PFSK-1 (cell line): ENCODE measurements around the gene DBT.

ENCODE experiments used
- FOXP2 ChIP-seq: optimal IDR thresholded peaks from 2 replicates; pipeline ENCODE3; 2011; ENCODE audit warnings: borderline replicate concordance, control low read depth, inconsistent platforms; ENCODE audit not compliant: insufficient read depth; ENCODE audit errors: extremely low read length, extremely low read depth
- POLR2AphosphoS5 ChIP-seq: IDR thresholded peaks from 2 replicates; pipeline ENCODE4 v1.6.1; 2012; ENCODE audit warnings: low read depth, mild to moderate bottlenecking, control low read depth, low read length, moderate library complexity
- SIN3A ChIP-seq: IDR thresholded peaks from 2 replicates; pipeline ENCODE4 v1.6.1; 2012; ENCODE audit warnings: mild to moderate bottlenecking, low read length, moderate library complexity, borderline replicate concordance; ENCODE audit not compliant: insufficient read depth
- TAF1 ChIP-seq: IDR thresholded peaks from 2 replicates; pipeline ENCODE4 v1.6.1; 2012; ENCODE audit warnings: low read length, control low read depth, borderline replicate concordance; ENCODE audit not compliant: insufficient read depth
- TF ChIP-seq, protein P1 (sequence below), 2 experiments: IDR thresholded peaks; 2 replicates each; pipeline versions ENCODE4 v1.6.1 to v1.8.0; 2011 to 2012; ENCODE audit warnings: low read depth in 2 of 2, low read length in 2 of 2, control low read depth in 1 of 2, inconsistent platforms in 1 of 2, mild to moderate bottlenecking in 1 of 2, moderate library complexity in 1 of 2; ENCODE audit not compliant: insufficient read depth in 1 of 2

Gene DBT

GRCh38 chr1:100232156-100232555 lies 17.5 kb downstream of the DBT start:
- TF ChIP-seq, protein P1, sequence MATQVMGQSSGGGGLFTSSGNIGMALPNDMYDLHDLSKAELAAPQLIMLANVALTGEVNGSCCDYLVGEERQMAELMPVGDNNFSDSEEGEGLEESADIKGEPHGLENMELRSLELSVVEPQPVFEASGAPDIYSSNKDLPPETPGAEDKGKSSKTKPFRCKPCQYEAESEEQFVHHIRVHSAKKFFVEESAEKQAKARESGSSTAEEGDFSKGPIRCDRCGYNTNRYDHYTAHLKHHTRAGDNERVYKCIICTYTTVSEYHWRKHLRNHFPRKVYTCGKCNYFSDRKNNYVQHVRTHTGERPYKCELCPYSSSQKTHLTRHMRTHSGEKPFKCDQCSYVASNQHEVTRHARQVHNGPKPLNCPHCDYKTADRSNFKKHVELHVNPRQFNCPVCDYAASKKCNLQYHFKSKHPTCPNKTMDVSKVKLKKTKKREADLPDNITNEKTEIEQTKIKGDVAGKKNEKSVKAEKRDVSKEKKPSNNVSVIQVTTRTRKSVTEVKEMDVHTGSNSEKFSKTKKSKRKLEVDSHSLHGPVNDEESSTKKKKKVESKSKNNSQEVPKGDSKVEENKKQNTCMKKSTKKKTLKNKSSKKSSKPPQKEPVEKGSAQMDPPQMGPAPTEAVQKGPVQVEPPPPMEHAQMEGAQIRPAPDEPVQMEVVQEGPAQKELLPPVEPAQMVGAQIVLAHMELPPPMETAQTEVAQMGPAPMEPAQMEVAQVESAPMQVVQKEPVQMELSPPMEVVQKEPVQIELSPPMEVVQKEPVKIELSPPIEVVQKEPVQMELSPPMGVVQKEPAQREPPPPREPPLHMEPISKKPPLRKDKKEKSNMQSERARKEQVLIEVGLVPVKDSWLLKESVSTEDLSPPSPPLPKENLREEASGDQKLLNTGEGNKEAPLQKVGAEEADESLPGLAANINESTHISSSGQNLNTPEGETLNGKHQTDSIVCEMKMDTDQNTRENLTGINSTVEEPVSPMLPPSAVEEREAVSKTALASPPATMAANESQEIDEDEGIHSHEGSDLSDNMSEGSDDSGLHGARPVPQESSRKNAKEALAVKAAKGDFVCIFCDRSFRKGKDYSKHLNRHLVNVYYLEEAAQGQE (IDR thresholded peaks at IDR 0.05; ENCODE audit: insufficient read depth in 1 of 2, low read depth in 2 of 2, low read length in 2 of 2): no peak
- TF ChIP-seq FOXP2: no peak
- no peak for TF ChIP-seq TAF1
- no peak for TF ChIP-seq POLR2AphosphoS5
- no peak for TF ChIP-seq SIN3A

DNA sequence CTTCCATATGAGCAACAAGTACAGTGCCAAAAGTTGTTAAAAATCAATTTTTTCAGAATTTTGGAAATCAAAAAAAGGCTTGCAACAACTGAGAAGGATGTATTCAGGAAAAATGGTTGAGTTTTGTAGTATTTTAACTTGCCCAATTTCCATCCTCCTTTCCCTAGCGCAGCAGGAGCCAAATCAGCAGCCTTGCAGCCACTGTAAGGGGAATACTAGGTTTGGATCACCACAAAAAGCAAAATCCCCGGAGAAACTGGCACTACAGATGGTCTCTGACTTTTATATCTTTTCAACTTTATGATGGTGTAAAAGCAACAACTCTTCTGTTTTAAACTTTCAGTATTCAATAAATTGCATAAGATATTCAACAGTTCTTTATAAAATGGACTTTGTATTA lies 17.9 kb downstream of the DBT start:
- no peak for TF ChIP-seq TAF1
- TF ChIP-seq SIN3A: no peak
- no peak for TF ChIP-seq FOXP2
- TF ChIP-seq POLR2AphosphoS5: no peak
- TF ChIP-seq, protein P1 (IDR thresholded peaks at IDR 0.05; ENCODE audit: insufficient read depth in 1 of 2, low read depth in 2 of 2, low read length in 2 of 2): no peak

- TF ChIP-seq TAF1 (no peak), FOXP2 (no peak), SIN3A (no peak), POLR2AphosphoS5 (no peak)
- TF ChIP-seq, protein P1 (IDR thresholded peaks at IDR 0.05; ENCODE audit: insufficient read depth in 1 of 2, low read depth in 2 of 2, low read length in 2 of 2): no peak
Observed at GRCh38 chr1:100230765-100231164, 18.9 kb downstream of the DBT start.

- TF ChIP-seq, protein P1 (IDR thresholded peaks at IDR 0.05; ENCODE audit: insufficient read depth in 1 of 2, low read depth in 2 of 2, low read length in 2 of 2): no peak
- no peak for TF ChIP-seq POLR2AphosphoS5
- no peak for TF ChIP-seq SIN3A
- no peak for TF ChIP-seq FOXP2
- no peak for TF ChIP-seq TAF1
Observed at GRCh38 chr1:100229681-100230443, 19.8 kb downstream of the DBT start.

GRCh38 chr1:100222428-100222827 lies 27.2 kb downstream of the DBT start:
- no peak for TF ChIP-seq FOXP2
- TF ChIP-seq, protein P1 (IDR thresholded peaks at IDR 0.05; ENCODE audit: insufficient read depth in 1 of 2, low read depth in 2 of 2, low read length in 2 of 2): no peak
- TF ChIP-seq POLR2AphosphoS5: no peak
- TF ChIP-seq SIN3A: no peak
- no peak for TF ChIP-seq TAF1
